ENCODE measurements around the gene TALDO1.
A peak's percentile ranks its signal among the peaks of the same experiment; 100 is the strongest.

Gene TALDO1

GRCh38 chr11:770642-771616, 23.7 kb downstream of the TALDO1 start:
- H3K36me3 ChIP-seq (ENCODE audit: control insufficient read depth, insufficient read depth, low read length) = peaks cover 7% of the 10 kb centered on the region
- WGBS, 2 experiments = 96 to 97% methylated on average over 32 of the region's 32 CpGs
- H3K9me3 ChIP-seq (ENCODE audit: control insufficient read depth, low read length) = no peaks in the 10 kb centered on the region
- no peak overlapping the region for H3K27ac ChIP-seq (ENCODE audit: insufficient read depth, low read depth, low read length, poor library complexity, severe bottlenecking)
- H3K4me1 ChIP-seq (ENCODE audit: control insufficient read depth, insufficient read depth, low read length) = peaks cover 19% of the 10 kb centered on the region
- H3K27me3 ChIP-seq (ENCODE audit: control insufficient read depth, insufficient read depth, low read length, poor library complexity, severe bottlenecking) = no peaks in the 10 kb centered on the region
- H3K4me3 ChIP-seq (ENCODE audit: insufficient read depth, low read depth, low read length) = no peak overlapping the region

GRCh38 chr11:771617-772204, 24.4 kb downstream of the TALDO1 start:
- Histone ChIP-seq H3K36me3 (ENCODE audit: control insufficient read depth, insufficient read depth, low read length) (peaks cover 7% of the 10 kb centered on the region), H3K27me3 (ENCODE audit: control insufficient read depth, insufficient read depth, low read length, poor library complexity, severe bottlenecking) (no peaks in the 10 kb centered on the region), H3K9me3 (ENCODE audit: control insufficient read depth, low read length) (no peaks in the 10 kb centered on the region), H3K27ac (ENCODE audit: insufficient read depth, low read depth, low read length, poor library complexity, severe bottlenecking) (no peak overlapping the region), H3K4me1 (ENCODE audit: control insufficient read depth, insufficient read depth, low read length) (peaks cover 19% of the 10 kb centered on the region), H3K4me3 (ENCODE audit: insufficient read depth, low read depth, low read length) (no peak overlapping the region)
- WGBS, 2 experiments = 76 to 84% methylated on average over 15 of the region's 15 CpGs

GRCh38 chr11:772429-773390, 25.4 kb downstream of the TALDO1 start:
- peak overlapping the region; percentile 48 for H3K27ac ChIP-seq (ENCODE audit: insufficient read depth, low read depth, low read length, poor library complexity, severe bottlenecking)
- H3K4me3 ChIP-seq (ENCODE audit: insufficient read depth, low read depth, low read length) = no peak overlapping the region
- H3K4me1 ChIP-seq (ENCODE audit: control insufficient read depth, insufficient read depth, low read length) = peaks cover 19% of the 10 kb centered on the region
- H3K27me3 ChIP-seq (ENCODE audit: control insufficient read depth, insufficient read depth, low read length, poor library complexity, severe bottlenecking) = no peaks in the 10 kb centered on the region
- peaks cover 7% of the 10 kb centered on the region for H3K36me3 ChIP-seq (ENCODE audit: control insufficient read depth, insufficient read depth, low read length)
- no peaks in the 10 kb centered on the region for H3K9me3 ChIP-seq (ENCODE audit: control insufficient read depth, low read length)
- WGBS, 2 experiments = 89 to 90% methylated on average over 34 of the region's 34 CpGs

- Histone ChIP-seq H3K36me3 (ENCODE audit: control insufficient read depth, insufficient read depth, low read length) (peaks cover 7% of the 10 kb centered on the region), H3K27ac (ENCODE audit: insufficient read depth, low read depth, low read length, poor library complexity, severe bottlenecking) (no peak overlapping the region)
Measured at GRCh38 chr11:773425-773824, 26.2 kb downstream of the TALDO1 start.

GRCh38 chr11:773830-774229, 26.6 kb downstream of the TALDO1 start:
- H3K4me3 ChIP-seq (ENCODE audit: insufficient read depth, low read depth, low read length) = no peak overlapping the region
- peaks cover 24% of the 10 kb centered on the region for H3K4me1 ChIP-seq (ENCODE audit: control insufficient read depth, insufficient read depth, low read length)
- peaks cover 7% of the 10 kb centered on the region for H3K36me3 ChIP-seq (ENCODE audit: control insufficient read depth, insufficient read depth, low read length)
- H3K9me3 ChIP-seq (ENCODE audit: control insufficient read depth, low read length) = no peaks in the 10 kb centered on the region
- 93 to 96% methylated on average over 9 of the region's 9 CpGs for WGBS, 2 experiments
- H3K27me3 ChIP-seq (ENCODE audit: control insufficient read depth, insufficient read depth, low read length, poor library complexity, severe bottlenecking) = no peaks in the 10 kb centered on the region
- H3K27ac ChIP-seq (ENCODE audit: insufficient read depth, low read depth, low read length, poor library complexity, severe bottlenecking) = no peak overlapping the region

More at GRCh38 chr11:773425-773824, 26.2 kb downstream of the TALDO1 start:
- Histone ChIP-seq H3K9me3 (ENCODE audit: control insufficient read depth, low read length) (no peaks in the 10 kb centered on the region), H3K27me3 (ENCODE audit: control insufficient read depth, insufficient read depth, low read length, poor library complexity, severe bottlenecking) (no peaks in the 10 kb centered on the region), H3K4me1 (ENCODE audit: control insufficient read depth, insufficient read depth, low read length) (peaks cover 22% of the 10 kb centered on the region), H3K4me3 (ENCODE audit: insufficient read depth, low read depth, low read length) (no peak overlapping the region)
- WGBS, 2 experiments = 94 to 95% methylated on average over 5 of the region's 5 CpGs

GRCh38 chr11:774873-775592, 27.8 kb downstream of the TALDO1 start:
- H3K4me3 ChIP-seq (ENCODE audit: insufficient read depth, low read depth, low read length) = no peak overlapping the region
- 87% methylated on average over 20 of the region's 20 CpGs for WGBS, 2 experiments
- peaks cover 7% of the 10 kb centered on the region for H3K36me3 ChIP-seq (ENCODE audit: control insufficient read depth, insufficient read depth, low read length)

GRCh38 chr11:776263-776560, 28.9 kb downstream of the TALDO1 start:
- peaks cover 3% of the 10 kb centered on the region for H3K36me3 ChIP-seq (ENCODE audit: control insufficient read depth, insufficient read depth, low read length)
- WGBS, 2 experiments = 34 to 39% methylated on average over 11 of the region's 11 CpGs
- peaks cover 24% of the 10 kb centered on the region for H3K4me1 ChIP-seq (ENCODE audit: control insufficient read depth, insufficient read depth, low read length)
- no peaks in the 10 kb centered on the region for H3K9me3 ChIP-seq (ENCODE audit: control insufficient read depth, low read length)
- no peaks in the 10 kb centered on the region for H3K27me3 ChIP-seq (ENCODE audit: control insufficient read depth, insufficient read depth, low read length, poor library complexity, severe bottlenecking)
- no peak overlapping the region for H3K27ac ChIP-seq (ENCODE audit: insufficient read depth, low read depth, low read length, poor library complexity, severe bottlenecking)
- peak overlapping the region; percentile 77 for H3K4me3 ChIP-seq (ENCODE audit: insufficient read depth, low read depth, low read length)

More at GRCh38 chr11:774873-775592, 27.8 kb downstream of the TALDO1 start:
- no peak overlapping the region for H3K27ac ChIP-seq (ENCODE audit: insufficient read depth, low read depth, low read length, poor library complexity, severe bottlenecking)
- H3K27me3 ChIP-seq (ENCODE audit: control insufficient read depth, insufficient read depth, low read length, poor library complexity, severe bottlenecking) = no peaks in the 10 kb centered on the region
- peaks cover 24% of the 10 kb centered on the region for H3K4me1 ChIP-seq (ENCODE audit: control insufficient read depth, insufficient read depth, low read length)
- no peaks in the 10 kb centered on the region for H3K9me3 ChIP-seq (ENCODE audit: control insufficient read depth, low read length)

GRCh38 chr11:776561-777287, 29.5 kb downstream of the TALDO1 start:
- Histone ChIP-seq H3K4me1 (ENCODE audit: control insufficient read depth, insufficient read depth, low read length) (peaks cover 24% of the 10 kb centered on the region), H3K36me3 (ENCODE audit: control insufficient read depth, insufficient read depth, low read length) (no peaks in the 10 kb centered on the region), H3K27ac (ENCODE audit: insufficient read depth, low read depth, low read length, poor library complexity, severe bottlenecking) (peak overlapping the region; percentile 84), H3K27me3 (ENCODE audit: control insufficient read depth, insufficient read depth, low read length, poor library complexity, severe bottlenecking) (no peaks in the 10 kb centered on the region), H3K4me3 (ENCODE audit: insufficient read depth, low read depth, low read length) (peak overlapping the region; percentile 77), H3K9me3 (ENCODE audit: control insufficient read depth, low read length) (no peaks in the 10 kb centered on the region)
- WGBS, 2 experiments = 1% methylated on average over 62 to 65 of the region's 65 CpGs
